Neutrophil (primary cell): ENCODE measurements around the gene MKLN1.
"Not testable (repeated sequence)": the region's sequence is repeated elsewhere in the genome, so short reads cannot be mapped to it uniquely, and the experiment has no call there.

Source experiments
- H3K27ac ChIP-seq: fragments of 200-600 bp; sonication (generic); 2 replicates; pipeline ENCODE4 v1.5.1; 2016; ENCODE audit warnings: mild to moderate bottlenecking, moderate library complexity
- H3K27me3 ChIP-seq: fragments of 200-600 bp; sonication (generic); 2 replicates; pipeline ENCODE4 v1.6.0; 2016; ENCODE audit warnings: mild to moderate bottlenecking
- H3K36me3 ChIP-seq: fragments of 200-600 bp; sonication (generic); 2 replicates; pipeline ENCODE4 v1.5.1; 2017
- H3K4me1 ChIP-seq, 2 experiments: fragments of 200-600 bp in 1 of 2; sonication (generic) in 1 of 2; 1 replicate in 1 of 2; 2 replicates in 1 of 2; pipeline versions ENCODE4 v1.5.1 to v1.6.1; 2013 to 2016; ENCODE audit warnings: low read depth in 1 of 2, low read length in 1 of 2, mild to moderate bottlenecking in 1 of 2, moderate library complexity in 1 of 2; ENCODE audit not compliant: control insufficient read depth in 1 of 2, insufficient read depth in 1 of 2
- H3K4me3 ChIP-seq, 2 experiments: fragments of 200-600 bp in 1 of 2; sonication (generic) in 1 of 2; 1 replicate in 1 of 2; 2 replicates in 1 of 2; pipeline ENCODE4 v1.5.1; 2013 to 2016; ENCODE audit warnings: low read depth in 1 of 2, low read length in 1 of 2, mild to moderate bottlenecking in 1 of 2, moderate library complexity in 1 of 2
- H3K9me3 ChIP-seq: fragments of 200-600 bp; sonication (generic); 2 replicates; pipeline ENCODE4 v1.5.1; 2016
- CTCF ChIP-seq: fragments of 200-600 bp; sonication (generic); IDR thresholded peaks from 2 replicates; pipeline ENCODE4 v1.5.1; 2016; ENCODE audit warnings: antibody characterized with exemption

The MKLN1 gene

DNA sequence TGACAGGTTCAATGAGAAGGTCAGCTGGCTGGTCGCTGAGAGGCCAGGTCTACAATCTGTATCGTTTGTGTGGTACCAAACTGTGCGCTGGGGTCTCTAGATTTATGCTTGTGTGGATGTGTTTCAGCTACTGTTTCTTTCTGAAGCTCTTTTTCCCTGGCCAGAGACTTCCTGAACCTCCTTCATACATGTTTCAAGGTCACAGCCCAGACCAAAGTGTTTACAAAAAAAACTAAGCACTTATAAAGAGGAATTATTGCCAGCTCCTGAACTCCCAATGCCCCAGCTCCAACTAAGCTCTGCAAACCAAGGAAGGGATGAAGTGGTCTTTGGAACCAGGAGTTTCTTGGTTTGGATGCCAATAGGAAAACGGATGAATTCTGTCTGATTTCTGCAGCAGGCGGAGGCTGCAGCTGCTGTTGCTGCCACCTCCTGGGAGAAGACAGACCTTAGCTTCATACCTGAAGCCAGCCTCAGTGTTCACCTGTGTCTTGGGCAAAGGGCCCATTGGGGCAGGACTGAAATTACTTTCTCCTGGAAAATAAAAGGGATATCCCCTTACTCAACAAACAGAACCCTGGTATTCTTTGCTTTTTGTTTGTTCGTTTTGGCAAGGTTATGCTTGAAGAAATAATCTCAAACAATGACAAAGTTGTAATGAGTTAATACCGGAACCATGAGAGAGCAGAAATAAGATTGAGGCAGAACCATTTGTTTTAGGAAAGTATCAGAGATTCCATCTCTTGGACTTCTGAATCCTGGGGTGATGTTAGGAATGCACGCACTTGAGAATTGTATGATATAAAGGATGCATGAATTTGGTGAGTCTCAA, 24.6 kb upstream of the MKLN1 start:
- no peak for TF ChIP-seq CTCF
- Histone ChIP-seq H3K27me3 (no peaks in the 10 kb centered on the region), H3K4me1 (no peaks in the 10 kb centered on the region), H3K9me3 (no peaks in the 10 kb centered on the region), H3K27ac (no peak overlapping the region), H3K4me3 (no peak overlapping the region), H3K36me3 (no peaks in the 10 kb centered on the region)

DNA sequence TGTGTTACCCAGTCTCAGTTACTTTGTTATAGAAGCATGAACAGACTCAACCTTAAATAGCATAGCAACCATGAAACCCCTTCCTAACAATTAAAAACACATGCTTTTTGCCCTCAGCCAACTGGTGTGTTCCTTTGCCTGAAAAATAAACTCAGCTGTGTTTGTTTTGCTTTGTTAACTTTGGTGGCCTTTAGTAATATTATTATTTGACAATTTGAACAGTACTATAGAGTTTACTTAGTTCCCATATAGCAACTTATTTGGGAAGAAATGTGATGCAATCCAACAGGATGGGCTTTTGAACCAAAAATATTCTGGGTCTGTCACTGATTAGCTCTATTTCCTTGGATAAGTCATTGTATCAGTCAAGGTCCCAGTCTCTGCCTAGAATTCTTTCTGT, 22.5 kb upstream of the MKLN1 start:
- Histone ChIP-seq H3K27me3 (no peaks in the 10 kb centered on the region), H3K9me3 (no peaks in the 10 kb centered on the region), H3K4me3 (no peak overlapping the region), H3K27ac (no peak overlapping the region), H3K36me3 (no peaks in the 10 kb centered on the region), H3K4me1 (no peaks in the 10 kb centered on the region)
- no peak for TF ChIP-seq CTCF

DNA sequence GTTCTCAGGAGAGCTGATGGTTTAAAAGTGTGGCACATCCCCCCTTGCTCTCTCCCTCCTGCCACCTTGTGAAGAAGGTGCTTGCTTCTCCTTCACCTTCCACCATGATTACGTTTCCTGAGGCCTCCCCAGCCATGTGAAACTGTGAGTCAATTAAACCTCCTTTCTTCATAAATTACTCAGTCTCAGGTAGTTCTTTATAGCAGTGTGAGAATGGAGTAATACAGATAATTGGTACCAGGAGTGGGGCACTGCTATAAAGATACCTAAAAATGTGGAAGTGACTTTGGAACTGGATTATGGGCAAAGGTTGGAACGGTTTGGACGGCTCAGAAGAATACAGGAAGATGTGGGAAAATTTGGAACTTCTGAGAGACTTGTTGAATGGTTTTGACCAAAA, 21.6 kb upstream of the MKLN1 start:
- not testable (repeated sequence) for H3K4me3 ChIP-seq, H3K4me1 ChIP-seq, H3K27ac ChIP-seq, H3K36me3 ChIP-seq, H3K9me3 ChIP-seq, H3K27me3 ChIP-seq

GRCh38 chr7:131306777-131307176, 20.9 kb upstream of the MKLN1 start:
- no peak for TF ChIP-seq CTCF
- Histone ChIP-seq H3K27me3 (no peaks in the 10 kb centered on the region), H3K4me1 (no peaks in the 10 kb centered on the region), H3K9me3 (no peaks in the 10 kb centered on the region), H3K27ac (no peak overlapping the region), H3K36me3 (no peaks in the 10 kb centered on the region), H3K4me3 (no peak overlapping the region)

GRCh38 chr7:131307627-131308026, 20.0 kb upstream of the MKLN1 start:
- no peak for TF ChIP-seq CTCF
- H3K27ac ChIP-seq = no peak overlapping the region
- no peak overlapping the region for H3K4me3 ChIP-seq
- no peaks in the 10 kb centered on the region for H3K9me3 ChIP-seq
- H3K4me1 ChIP-seq = no peaks in the 10 kb centered on the region
- no peaks in the 10 kb centered on the region for H3K36me3 ChIP-seq
- no peaks in the 10 kb centered on the region for H3K27me3 ChIP-seq

GRCh38 chr7:131312838-131313237, 14.8 kb upstream of the MKLN1 start:
- no peaks in the 10 kb centered on the region for H3K4me1 ChIP-seq
- no peaks in the 10 kb centered on the region for H3K27me3 ChIP-seq
- no peak overlapping the region for H3K4me3 ChIP-seq
- H3K27ac ChIP-seq = no peak overlapping the region
- no peaks in the 10 kb centered on the region for H3K9me3 ChIP-seq
- H3K36me3 ChIP-seq = no peaks in the 10 kb centered on the region
- no peak for TF ChIP-seq CTCF
